ENCODE results near the gene TUBB2A.
A peak's percentile ranks its signal among the peaks of the same experiment; 100 is the strongest.

Gene TUBB2A

DNA sequence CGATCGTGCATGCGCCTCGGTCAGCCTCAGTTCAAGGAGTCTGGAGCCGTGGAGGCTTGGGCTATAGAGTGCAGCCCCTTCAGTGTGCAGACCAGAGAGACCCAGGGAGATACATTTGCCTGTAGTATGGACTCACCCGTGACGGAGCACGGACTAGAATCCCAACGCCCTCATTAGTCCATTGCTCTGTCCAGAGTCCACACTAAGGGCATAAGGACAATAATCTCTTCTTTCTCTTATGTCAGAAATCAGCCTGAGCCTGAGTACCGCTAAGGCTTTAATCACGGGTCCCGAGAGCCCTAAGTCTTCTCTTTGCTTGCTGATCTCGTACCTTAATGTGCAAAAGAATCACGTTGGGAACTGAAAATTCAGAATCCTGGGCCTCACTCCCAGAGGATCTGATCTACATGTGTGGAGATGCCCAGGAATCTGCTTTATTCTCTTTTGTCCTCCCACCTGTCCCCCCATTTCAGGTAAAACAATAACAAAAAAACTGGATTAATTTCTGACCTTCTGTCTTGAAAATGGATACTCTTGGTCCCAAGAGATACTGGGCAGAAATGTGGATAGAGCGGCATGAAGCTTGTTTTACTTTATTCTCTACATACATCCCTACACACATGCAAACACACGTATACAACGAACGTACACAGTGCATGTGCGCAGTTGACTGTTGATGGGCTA, 38.2 kb downstream of the TUBB2A start:
- DNase-seq (ENCODE audit: low read depth) = peak; percentile 23

DNA sequence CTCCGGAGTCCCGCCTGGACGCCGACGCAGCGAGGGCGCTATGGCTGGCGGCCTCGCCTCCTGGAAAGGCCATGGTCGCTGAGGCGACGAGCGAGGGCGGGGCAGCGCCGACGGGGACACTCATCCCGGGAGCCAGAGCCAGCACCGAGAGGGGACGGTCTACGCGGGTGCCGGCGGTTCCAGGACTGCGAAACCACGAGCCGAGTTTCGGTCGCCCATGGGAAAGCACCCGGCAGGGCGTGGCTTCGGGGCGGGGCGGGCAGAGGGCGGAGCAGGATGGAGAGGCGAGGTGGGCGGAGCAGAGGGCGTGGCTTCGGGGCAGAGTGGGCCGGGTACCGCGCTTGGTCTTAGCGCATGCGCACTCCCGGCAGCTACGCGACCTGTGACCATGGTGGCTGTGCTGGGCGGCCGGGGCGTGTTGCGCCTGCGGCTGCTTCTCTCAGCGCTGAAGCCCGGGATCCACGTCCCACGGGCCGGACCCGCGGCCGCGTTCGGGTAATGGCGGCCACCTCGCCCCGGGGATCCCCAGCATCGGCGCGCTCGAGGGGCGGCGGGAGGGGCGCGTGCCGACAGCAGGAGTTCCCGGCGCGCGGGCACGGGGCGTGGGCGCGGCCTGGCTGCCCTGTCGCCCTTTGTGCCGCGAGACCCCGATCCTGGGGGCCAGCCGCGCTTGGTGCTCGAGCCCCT, 38.8 kb downstream of the TUBB2A start, which contains the start of gene BPHL:
Gene BPHL (plus strand): TSS at position 359 of the 687 bp plus-strand sequence. CDS start 30 bp downstream, at position 389.
- DNase-seq (ENCODE audit: low read depth) = peak; percentile 76

DNA sequence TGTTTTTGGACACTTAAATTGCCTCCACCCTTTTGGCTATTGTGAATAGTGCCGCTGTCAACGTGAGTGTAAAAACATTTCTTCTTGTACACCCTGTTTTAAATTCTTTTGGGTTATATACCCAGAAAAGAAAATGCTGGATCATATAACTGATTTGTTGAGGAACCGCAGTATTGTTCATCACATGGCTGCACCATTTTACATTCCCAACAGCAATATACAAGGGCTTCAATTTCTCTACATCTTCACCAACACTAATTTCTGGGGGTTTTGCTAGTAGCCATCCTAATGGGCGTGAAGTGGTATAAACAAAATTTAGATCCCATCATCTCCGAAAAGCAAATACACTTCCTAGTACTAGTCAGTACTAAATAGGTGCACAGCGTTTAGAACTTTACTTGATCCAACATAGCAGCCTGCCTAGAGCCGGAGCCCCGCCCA, 39.4 kb downstream of the TUBB2A start:
- peak; percentile 55 for DNase-seq (ENCODE audit: low read depth)

DNA sequence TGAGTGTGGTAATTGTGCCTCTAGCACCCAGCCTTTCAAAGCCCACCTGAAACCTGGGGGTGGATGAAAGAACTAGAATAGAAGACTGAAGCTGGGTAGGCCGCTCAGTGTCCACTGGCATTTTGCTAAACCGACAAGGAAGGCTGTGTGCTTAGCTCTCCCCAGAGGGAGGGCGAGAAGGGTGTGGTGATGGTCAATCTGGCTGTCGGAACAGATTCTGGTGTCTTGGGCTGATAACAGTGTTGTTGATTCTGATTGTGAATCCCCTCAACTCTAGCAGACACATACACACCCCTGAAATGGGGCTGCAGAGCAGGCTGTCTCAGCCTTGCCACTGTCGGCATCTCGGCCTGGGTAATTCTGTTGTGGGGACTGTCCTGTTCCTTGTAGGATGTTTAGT, 43.0 kb downstream of the TUBB2A start:
- DNase-seq (ENCODE audit: low read depth) = no peak

DNA sequence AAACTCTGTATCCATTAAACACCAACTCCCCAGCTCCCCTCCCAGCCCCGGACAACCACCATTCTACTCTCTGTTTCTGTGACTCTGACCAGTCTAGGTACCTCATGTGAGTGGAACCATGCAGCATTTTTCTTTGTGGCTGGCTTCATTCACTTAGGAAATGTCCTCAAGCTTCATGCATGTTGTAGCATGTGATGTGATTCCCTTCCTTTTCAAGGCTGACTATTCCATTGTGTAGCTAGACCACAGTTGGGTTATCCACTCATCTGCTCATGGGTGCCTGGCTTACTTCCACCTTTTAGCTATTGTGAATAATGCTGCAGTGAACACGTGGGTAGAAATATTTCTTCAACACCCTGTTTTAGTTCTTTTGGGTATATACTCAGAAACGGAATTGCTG, 47.6 kb downstream of the TUBB2A start:
- no peak for DNase-seq (ENCODE audit: low read depth)

DNA sequence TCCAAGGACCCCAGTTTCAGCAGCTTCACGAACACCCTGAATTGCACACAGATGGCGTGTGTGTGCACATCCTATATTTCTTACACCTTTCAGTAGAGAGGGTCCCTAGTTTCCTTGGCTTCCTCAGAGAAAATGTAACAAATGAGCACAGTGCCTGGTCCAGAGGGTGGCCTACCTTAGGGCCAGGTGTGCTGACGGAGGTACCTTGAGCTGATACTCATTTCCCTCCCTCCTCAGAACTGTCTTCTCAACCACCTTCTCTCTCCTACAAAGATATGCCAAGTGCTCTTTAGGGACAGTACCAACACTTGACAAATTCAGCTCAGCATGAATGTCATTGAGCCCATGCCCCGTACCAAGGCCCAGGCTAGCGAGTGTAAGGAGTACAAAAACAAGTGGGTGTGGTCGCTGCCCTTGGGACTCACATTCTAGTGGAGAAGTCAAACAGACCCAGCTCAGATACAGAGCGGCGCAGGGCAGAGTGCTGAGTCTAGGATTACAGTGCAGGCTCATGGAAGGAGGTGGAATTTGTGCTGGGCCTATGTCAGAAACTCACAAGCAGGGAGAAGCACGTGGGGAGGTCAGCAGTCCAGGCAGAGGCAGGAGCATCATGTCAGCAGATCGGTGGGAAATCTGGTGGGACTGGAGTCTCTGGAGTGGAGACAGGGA, 48.5 kb downstream of the TUBB2A start:
- no peak for DNase-seq (ENCODE audit: low read depth)
